GM15510 (cell line): ENCODE measurements around the gene NR0B1.

Experiments
- POLR2A ChIP-seq: IDR thresholded peaks from 3 replicates; pipeline ENCODE4 v1.6.1; 2011; ENCODE audit warnings: borderline replicate concordance; ENCODE audit not compliant: insufficient read length; ENCODE audit errors: extremely low read depth

Gene NR0B1

GRCh38 chrX:30296408-30297254 is 12.6 kb downstream of the NR0B1 start:
- TF ChIP-seq POLR2A = no peak

GRCh38 chrX:30283456-30284200 is 25.6 kb downstream of the NR0B1 start:
- TF ChIP-seq POLR2A = no peak

- TF ChIP-seq POLR2A = no peak
Observed at GRCh38 chrX:30282527-30282926, 26.7 kb downstream of the NR0B1 start.

GRCh38 chrX:30280428-30280827 is 28.8 kb downstream of the NR0B1 start:
- TF ChIP-seq POLR2A = no peak

- no peak for TF ChIP-seq POLR2A
Observed at GRCh38 chrX:30278365-30278764, 30.8 kb downstream of the NR0B1 start.

GRCh38 chrX:30275498-30275897 is 33.7 kb downstream of the NR0B1 start:
- no peak for TF ChIP-seq POLR2A

- no peak for TF ChIP-seq POLR2A
Observed at GRCh38 chrX:30270639-30271038, 38.6 kb downstream of the NR0B1 start.

- TF ChIP-seq POLR2A = no peak
Observed at GRCh38 chrX:30262763-30263162, 46.4 kb downstream of the NR0B1 start.

- no peak for TF ChIP-seq POLR2A
Observed at GRCh38 chrX:30261012-30261411, 48.2 kb downstream of the NR0B1 start.

- TF ChIP-seq POLR2A = no peak
Observed at GRCh38 chrX:30259927-30260326, 49.3 kb downstream of the NR0B1 start.
